Activated CD4-positive, alpha-beta T cell treated with anti-CD3 and anti-CD28 coated beads, Interleukin-2, Interleukin-6, amounts not matched to agents 100 ng/mL and 50 ng/mL, durations not matched to agents 16 hours and 8 hours (primary cell): Measurements from ENCODE around the gene ECPAS.
"Not testable (repeated sequence)": the region's sequence is repeated elsewhere in the genome, so short reads cannot be mapped to it uniquely, and the experiment has no call there.

Experiments used
- DNase-seq: peaks from one replicate; pipeline ENCODE4 v3.0.0-alpha.2; 2020

Gene ECPAS

DNA sequence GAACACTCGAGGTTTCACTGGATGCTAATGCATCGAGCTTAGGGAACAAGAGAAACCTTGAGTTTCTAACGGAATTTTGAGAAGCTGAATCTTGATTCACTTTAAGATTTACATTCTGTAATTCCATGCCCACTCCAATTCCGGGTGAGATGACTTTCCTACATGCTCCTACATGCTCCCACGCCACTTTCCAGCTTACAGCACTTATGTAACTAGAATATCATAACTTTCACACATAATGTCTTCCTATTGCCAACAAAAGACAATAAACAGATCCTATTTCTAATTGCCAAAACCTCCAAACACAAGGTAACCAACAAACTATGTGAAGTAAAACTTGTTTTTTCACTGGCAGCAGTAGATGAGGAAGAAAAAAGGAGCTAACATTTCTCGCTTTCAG lies 72.9 kb downstream of the ECPAS start:
- DNase-seq = no peak

DNA sequence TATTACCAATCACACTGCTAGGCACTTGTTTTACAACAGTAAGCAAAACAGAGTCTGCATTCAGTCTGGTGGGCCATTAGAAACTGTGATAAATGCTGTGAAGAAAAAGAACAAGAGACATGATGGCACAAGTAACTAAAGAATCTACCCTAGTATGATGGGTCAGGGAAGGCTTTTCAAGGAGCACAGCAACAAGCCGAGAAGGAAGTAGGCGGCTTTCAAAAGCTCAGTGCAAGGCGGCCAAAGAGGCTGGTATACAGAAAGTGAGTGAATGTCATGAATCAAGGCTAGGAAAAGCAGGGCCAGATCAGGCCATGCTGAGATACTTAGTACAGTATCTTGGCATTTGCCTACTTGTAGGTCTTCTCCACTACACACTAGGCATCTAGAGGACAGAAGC lies 76.4 kb downstream of the ECPAS start:
- DNase-seq = no peak

DNA sequence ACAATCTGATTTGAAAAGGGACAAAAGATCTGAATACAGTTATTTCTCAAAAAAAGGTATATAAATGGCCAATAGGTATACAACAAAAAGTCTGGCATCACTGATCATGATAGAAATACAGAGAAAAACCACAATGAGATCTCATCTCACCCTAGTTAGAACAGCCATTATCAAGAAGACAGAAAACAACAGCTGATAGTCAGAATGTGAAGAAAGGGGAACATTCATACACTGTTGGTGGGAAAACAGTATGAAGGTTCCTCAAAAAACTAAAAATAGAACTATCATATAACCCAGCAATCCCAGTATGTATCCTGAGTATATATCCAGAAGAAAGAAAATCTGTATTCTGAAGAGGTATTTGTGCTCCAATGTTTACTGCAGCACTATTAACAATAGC lies 78.5 kb downstream of the ECPAS start:
- no peak for DNase-seq

- not testable (repeated sequence) for DNase-seq
Observed at GRCh38 chr9:111401486-111401885, 82.7 kb downstream of the ECPAS start.

DNA sequence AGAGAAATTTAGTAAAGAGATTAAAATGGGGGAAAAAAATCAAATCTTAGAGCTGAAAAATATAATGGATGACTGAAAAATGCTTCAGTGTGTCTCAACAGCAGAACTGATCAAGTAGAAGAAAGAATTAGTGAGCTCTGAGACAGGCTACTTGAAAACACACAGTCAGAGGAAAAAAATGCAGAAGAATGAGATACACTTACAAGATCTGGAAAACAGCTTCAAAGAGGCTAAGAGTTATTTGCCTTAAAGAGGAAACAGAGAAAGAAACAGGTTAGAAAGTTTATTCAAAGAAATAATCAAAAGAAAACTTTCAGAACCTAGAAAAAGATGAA lies 83.7 kb downstream of the ECPAS start:
- DNase-seq = no peak

GRCh38 chr9:111399772-111400563 lies 84.2 kb downstream of the ECPAS start:
- peak; percentile 35 for DNase-seq

DNA sequence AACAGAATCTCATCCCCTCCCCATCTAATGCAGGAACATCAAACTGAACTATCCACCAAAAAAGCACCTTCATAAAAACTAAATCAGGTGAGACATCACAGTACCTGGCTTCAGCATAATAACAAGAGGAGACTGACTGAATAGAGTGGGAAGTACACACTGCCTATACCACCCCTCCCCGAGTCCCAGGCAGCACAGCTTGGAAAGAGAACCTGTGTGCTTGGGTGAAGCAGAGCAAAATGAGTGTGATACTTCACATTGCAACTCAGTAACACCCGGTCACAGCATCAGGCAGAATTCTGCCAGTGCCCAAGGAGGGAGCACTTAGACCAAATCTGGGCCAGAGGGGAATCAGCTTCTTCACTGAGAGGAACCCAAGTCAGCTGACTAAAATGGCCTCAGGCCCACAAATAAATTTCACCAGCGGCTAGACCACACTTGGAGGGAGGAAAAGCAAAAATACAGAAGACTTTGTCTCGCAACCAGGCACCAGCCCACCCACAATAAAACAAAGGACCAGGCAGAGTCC lies 84.9 kb downstream of the ECPAS start:
- no peak for DNase-seq

DNA sequence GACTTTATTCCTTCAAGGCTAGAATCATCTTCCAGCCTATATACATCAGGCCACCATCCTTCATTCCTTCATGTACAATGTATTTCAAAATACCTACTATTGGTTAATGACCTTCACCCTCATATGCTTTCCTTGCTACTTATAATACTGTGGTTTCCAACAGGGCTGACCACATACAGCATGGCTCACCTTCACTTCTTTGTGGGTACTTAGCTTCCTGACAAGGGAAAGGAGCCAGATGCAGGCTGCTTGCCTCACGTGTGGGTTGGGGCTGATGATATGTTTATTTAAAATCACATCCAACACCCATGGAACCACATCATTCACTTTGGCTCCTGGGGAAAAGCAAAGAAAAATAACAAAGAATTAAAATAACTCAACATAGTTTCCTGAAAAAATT lies 90.2 kb downstream of the ECPAS start:
- no peak for DNase-seq

- no peak for DNase-seq
Observed at GRCh38 chr9:111389406-111389805, 94.8 kb downstream of the ECPAS start.

DNA sequence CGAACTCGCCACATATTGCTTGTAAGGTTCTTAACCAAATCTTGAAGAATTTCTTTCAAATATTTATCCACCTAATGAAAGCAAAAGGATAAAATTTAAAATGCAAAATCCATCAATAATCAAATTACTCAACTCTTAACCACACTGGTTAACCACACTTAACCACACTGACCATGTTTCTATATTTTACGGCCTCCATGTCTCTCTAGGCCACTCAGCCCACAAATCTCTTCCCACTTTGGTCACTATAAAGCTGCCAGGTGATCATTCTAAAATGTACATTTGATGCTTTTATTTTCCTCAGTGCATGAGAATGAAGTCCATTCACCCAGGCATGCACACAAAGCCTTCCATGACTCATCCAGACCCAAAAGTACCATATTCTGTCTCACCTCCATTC lies 97.8 kb downstream of the ECPAS start:
- DNase-seq = peak; percentile 34

DNA sequence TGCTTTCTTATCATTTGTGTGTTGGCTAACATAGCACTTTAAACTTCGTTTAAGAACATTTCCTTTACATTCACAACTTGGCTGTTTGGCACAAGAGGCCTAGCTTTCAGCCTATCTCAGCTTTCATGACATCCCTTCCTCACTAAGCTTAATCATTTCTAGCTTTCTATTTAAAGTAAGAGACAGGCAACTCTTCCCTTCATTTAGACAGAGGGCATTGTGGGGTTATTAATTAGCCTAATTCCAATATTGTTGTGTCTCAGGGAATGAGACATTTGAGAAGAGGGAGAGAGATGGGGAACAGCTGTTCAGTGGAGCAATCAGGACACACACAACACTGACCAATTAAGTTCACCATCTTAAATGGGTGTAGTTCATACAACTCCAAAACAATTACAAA lies 103.2 kb downstream of the ECPAS start:
- no peak for DNase-seq

- no peak for DNase-seq
Observed at GRCh38 chr9:111375817-111376564, 108.2 kb downstream of the ECPAS start.

- no peak for DNase-seq
Observed at GRCh38 chr9:111375062-111375461, 109.1 kb downstream of the ECPAS start.

DNA sequence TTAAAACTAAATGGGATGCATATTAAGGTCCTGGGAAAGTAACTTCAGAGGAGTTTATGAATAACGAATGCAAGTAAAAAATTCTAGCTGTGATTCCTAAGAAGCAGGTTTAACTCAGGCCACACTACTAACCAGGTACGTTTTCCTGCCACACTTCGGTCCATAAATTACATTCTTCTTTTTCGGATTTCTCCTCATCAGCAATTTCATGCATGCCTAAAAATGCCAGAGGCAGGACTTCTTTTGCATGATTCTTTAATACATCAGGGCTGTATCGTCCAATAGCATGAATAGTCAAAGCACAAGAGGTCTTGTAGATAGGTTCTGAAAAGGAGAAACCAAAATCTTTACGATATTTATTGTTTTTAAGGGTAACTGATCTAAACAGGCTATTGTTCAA lies 111.9 kb downstream of the ECPAS start:
- no peak for DNase-seq

DNA sequence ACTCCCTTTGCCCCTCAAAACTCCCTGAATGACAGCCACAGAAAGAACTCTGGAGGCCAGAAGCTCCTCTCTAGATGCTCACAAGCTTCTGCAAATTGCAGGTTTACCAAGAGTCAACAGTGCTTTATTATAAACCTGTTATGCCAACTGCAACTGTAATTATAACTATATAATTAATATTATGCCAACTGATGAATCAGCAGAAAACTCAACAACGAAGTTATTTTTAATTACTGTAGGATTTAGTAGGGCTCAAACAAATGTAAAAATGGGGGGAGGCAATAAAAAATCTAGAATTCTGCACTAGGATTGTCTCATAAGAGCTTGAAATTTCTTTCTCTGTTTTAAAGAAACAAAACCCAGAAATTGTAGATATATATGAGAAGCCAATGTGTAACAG lies 117.2 kb downstream of the ECPAS start:
- no peak for DNase-seq

GRCh38 chr9:111362526-111362925 lies 121.7 kb downstream of the ECPAS start:
- no peak for DNase-seq

DNA sequence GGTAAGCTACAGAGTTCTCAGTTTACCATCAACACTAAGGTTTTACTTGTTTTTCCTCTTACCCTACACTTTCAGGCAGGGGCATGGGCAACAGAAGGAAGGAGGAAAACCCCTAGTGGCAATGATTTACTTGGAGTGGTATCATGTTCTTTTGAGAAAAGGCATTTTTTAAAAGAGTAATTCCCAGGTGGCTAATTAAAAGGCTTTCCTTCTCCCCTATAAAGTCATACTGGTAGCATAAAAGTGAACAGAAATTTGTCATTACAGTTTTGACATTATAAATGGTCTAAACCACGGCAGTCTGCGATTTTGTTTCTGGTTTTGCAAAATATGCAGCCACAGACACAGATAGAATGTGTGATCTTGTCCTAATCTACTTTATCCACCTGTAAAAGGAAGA lies 123.3 kb downstream of the ECPAS start:
- DNase-seq = no peak

DNA sequence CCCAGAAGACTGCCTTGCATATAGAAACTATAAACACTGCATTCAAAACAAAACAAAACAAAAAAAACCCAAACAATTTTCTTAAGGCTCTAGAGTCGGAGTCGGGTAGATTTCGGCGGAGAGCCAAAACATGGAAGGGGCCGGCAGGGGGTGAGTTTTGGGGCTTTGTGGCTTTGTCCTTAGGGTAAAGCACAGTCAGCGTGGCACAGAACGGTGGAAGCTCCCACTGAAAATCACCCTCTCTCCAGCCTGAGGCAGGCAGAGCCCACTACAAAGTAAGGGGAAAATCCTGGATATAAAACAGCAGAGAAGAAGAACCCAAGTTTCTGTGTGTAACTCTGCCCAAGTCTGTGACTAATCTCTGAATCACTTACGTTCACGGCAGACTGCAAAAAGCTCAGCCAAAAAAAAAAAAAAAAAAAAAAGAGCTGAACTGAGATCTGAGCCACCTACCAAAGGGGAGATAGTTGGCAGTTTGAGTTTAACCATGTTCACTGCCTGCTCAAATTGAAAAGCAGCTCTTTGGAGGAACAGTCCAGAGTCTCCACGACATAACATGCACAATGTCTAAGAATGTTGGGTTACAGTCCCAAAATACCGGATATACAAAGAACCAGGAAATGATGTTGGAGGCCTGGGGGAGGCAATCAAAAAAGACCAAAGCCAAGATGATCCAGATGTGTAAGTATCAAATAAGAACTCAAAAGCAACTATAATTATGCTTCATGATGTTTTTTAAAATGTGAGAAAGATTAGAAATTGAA lies 127.5 kb downstream of the ECPAS start:
- no peak for DNase-seq

- DNase-seq = no peak
Observed at GRCh38 chr9:111352545-111352944, 131.6 kb downstream of the ECPAS start.

GRCh38 chr9:111350556-111350955 lies 133.6 kb downstream of the ECPAS start:
- no peak for DNase-seq

GRCh38 chr9:111349766-111350165 lies 134.4 kb downstream of the ECPAS start:
- DNase-seq = no peak

DNA sequence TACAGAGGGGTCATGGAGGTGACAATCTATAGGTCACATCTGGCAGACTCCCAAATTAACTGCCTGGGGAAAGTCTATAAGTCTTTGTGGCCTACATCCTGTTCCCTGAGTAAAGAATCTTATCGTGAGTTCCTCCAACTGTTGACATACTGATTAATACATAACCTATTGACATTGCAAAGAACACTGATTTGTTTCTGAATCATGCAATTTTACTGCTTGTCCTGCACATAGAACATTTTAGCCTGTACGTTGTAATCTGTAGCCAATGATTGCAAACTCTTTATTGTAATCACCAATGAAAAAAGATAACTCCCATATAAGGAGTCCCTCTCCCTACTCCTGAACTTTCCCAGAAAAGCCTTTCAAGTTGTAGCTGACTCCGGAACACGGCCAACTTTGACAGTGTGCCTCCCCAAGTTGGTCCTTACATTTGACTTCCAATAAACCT lies 135.3 kb downstream of the ECPAS start:
- DNase-seq = no peak

DNA sequence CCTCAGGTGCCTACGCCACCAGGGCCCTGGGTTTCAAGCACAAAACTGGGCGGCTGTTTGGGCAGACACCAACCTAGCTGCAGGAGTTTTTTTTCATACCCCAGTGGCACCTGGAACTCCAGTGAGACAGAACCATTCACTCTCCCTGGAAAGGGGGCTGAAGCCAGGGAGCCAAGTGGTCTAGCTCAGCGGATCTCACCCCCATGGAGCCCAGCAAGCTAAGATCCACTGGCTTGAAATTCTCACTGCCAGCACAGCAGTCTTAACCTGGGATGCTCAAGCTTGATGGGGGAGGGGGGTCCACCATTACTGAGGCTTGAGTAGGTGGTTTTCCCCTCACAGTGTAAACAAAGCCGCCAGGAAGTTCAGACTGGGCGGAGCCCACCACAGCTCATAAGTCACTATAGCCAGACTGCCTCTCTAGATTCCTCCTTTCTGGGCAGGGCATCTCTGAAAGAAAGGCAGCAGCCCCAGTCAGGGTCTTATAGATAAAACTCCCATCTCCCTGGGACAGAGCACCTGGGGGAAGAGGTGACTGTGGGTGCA lies 149.8 kb downstream of the ECPAS start:
- not testable (repeated sequence) for DNase-seq
